Stimulated activated CD8-positive, alpha-beta memory T cell treated with anti-CD3 and anti-CD28 coated beads, Interleukin-15, amount 100 ng/mL, for 1 hour (primary cell): ENCODE measurements around the gene FBXL7.

Experiments
- DNase-seq: peaks from one replicate; pipeline ENCODE4 v3.0.0-alpha.2; 2020; ENCODE audit warnings: low read depth

The FBXL7 gene

GRCh38 chr5:15615859-15616258 is 115.9 kb downstream of the FBXL7 start:
- no peak for DNase-seq

GRCh38 chr5:15618938-15619337 is 119.0 kb downstream of the FBXL7 start:
- DNase-seq = no peak

GRCh38 chr5:15620501-15620900 is 120.5 kb downstream of the FBXL7 start:
- no peak for DNase-seq

DNA sequence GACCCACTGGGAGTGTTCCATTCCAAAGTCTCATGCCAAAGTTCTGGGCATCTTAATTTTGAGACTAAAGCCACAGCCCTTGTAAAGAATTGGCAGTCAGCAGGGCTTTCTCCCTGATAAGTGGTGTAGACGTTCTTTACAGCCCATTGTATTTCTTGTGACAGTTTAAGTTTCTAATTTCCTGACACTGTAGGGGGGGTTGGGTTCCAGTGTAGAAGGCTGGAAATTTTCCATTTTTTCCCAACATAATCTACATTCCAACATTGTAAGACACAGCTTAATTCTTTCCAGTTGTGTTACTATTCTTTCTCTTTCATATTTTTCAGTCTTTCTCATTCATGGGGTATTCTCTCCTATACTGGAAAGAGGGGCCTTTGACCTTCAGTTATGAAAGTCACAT is 121.1 kb downstream of the FBXL7 start:
- DNase-seq = no peak

- DNase-seq = no peak
These were observed 123.8 kb downstream of the FBXL7 start for GRCh38 chr5:15623794-15624193.

- DNase-seq = no peak
These were observed 127.1 kb downstream of the FBXL7 start for GRCh38 chr5:15627109-15627508.

- no peak for DNase-seq
These were observed 127.7 kb downstream of the FBXL7 start for GRCh38 chr5:15627647-15628046.

- no peak for DNase-seq
These were observed 130.5 kb downstream of the FBXL7 start for GRCh38 chr5:15630441-15630840.

DNA sequence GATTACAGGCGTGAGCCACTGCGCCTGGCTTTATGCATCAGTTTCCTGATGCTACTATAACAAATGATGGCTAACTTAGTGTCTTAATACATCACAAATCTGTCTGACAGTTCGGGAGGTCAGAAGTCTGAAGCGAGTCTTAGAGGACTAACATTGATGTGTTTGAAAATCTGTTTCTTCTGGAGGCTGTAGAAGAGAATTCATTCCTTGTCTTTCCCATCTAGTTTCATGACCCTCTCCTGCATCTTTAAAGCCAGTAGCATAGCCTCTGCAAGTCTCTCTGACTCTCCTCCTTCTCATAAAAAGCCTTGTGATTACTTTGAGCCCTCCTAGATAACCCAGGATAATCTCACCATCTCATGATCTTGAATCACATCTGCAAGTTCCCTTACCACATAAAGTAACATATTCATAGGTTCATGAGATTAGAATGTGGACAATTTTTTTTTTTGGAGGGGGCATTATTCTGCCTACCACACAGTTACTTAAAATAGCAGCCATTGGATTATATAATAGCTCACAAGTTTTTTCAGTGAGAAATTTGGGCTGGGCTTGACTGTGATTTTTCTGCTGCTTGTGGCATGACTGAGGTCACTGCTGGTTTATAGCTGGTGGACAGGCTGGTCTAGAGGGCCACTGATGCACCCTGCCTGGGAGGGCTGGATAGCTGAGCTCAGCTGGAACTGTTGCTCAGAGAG is 134.8 kb downstream of the FBXL7 start:
- no peak for DNase-seq

DNA sequence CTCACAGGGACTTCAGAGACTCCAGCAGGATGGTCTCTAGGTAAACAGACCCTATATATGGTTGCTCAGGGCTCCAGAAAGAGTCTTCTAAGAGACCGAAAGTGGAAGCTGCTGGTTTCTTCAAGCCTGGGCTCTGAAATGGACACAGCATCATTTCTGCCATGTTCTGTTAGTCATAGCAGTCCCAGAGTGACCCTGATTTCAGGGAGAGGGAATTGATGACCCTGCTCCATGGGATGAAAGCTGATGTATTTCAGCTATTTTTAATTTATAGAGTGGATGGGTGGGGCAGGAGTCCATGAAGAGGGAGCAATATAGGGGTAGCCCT is 135.3 kb downstream of the FBXL7 start:
- no peak for DNase-seq

DNA sequence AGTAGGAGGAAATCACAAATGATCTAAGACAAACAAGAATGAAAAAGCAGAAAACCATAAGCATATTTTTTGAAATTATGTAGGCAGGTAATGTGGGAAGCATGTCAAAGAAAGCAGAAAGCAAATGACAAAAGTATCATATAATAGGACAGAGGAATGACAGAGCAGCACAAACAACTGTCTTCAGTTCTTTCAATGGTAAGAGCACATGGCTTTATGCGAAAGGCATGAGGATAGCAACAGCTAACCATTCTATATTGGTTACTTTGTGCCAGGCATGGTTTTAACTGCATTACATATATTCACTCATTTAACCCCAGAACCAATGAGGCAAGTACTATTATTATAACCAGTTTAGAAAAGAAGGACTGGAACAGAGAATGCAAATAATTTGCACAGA is 137.4 kb downstream of the FBXL7 start:
- no peak for DNase-seq

GRCh38 chr5:15637886-15638285 is 137.9 kb downstream of the FBXL7 start:
- DNase-seq = no peak

DNA sequence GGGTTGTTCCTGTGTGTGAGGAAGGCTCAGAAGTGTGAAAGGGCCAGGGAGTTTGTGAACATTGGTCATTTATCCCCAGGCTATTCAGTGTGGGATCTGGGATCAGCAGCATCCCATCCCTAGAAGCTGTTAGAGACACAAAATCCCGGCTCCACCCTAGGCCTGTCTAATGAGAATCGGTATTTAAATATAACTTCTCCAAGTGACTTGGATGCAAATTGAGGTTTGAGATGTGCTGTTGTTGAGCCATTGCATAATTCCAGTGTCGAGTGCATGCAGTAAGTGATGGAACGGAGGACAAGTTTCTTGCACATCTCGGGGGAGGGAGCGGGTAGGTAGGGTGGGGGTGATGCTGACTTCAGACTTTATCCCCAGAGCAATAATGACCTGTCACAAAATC is 138.3 kb downstream of the FBXL7 start:
- no peak for DNase-seq

GRCh38 chr5:15639288-15639687 is 139.3 kb downstream of the FBXL7 start:
- no peak for DNase-seq

DNA sequence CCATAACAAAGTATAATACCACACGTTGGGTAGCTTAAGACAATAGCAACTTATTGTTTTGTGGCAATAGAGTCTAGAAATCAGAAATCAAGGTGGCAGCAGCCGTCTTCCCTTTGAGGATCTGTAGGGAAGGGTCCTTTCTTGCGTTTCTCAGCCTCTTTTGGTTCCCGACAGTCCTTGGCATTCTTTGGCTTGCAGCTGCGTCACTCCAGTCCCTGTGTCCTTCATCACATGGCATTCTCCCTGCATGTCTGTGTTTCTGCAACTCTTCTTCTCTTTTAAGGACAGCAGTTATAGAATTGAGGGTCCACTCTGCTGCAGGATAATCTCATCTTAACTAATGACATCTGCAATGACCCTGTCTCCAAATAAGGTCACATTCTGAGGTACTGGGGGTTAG is 140.1 kb downstream of the FBXL7 start:
- DNase-seq = no peak

DNA sequence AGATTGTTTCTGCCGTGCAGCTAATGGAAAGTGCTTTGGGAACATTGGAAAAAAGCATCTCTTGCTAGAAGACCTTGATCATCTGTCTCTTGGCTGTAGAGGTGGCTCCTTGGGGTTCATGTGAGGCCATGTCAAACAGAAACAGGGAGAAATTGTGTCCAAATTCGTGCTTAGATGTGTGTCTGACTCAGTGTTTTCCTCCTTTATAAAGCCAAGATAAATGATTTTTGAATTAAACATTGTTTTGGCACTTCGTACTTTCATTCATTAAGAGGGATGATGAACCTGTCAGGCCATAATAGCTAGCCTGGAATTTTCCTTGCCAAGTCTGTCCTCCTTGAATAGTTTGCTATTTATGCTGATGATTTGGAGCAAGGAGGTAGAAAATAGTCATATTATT is 143.8 kb downstream of the FBXL7 start:
- DNase-seq = no peak

GRCh38 chr5:15645381-15646160 is 145.6 kb downstream of the FBXL7 start:
- DNase-seq = no peak

DNA sequence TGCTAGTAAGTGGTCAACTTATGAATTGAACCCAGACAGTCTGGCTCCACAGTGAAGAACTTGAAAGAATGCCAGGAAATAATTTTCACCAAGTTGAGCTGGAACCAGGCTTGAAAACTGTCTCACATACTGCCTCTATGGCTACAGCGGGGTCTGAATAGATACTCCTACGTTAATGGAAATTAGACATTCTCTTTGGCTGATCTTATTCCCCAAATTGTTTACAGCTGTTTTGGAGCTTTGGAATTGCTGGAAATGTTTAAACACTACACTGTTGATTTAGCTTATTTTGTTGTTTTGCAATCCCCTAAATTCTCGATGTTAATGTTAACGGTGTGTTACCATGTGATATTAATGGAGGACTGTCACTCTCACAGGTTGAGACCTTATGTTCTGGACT is 146.4 kb downstream of the FBXL7 start:
- no peak for DNase-seq

DNA sequence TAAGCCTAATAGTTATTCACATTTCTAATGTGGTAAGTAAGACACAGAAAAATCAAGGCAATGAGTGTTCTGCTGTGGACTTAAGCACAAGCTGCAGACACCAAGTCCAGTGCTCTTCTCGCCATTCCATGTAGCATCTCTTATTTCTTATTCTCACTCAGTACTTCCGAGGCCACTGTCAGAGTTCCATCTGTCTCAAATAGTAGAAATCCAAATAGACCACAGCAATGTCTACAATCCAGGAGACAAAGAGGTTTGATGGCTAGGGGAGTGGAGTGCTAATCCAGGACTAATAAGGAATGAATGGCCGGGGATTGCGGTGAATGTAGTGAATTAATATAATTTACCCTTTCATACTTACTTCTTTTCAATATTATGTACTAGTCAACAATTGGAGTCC is 147.3 kb downstream of the FBXL7 start:
- DNase-seq = no peak

GRCh38 chr5:15650266-15650665 is 150.3 kb downstream of the FBXL7 start:
- no peak for DNase-seq

- DNase-seq = no peak
These were observed 154.8 kb downstream of the FBXL7 start for GRCh38 chr5:15654779-15655178.

DNA sequence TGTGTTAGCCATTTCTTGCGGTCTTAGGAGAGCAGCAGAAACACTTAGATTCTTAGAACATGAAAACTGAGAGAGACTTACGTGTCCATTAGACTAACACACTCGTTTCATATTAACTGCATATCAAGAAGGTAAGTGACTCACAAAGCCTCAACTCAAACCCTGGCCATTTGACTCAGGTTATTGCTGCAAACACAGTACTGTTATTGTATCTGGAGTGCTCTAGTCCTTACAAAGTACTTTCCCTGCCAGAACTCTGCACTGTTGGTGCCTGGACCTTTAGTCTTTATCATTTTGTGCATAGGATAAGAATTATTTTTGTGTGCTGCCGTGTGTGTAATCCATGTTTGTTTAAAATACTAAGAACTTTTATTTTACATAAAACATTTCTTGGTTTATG is 155.7 kb downstream of the FBXL7 start:
- DNase-seq = no peak

DNA sequence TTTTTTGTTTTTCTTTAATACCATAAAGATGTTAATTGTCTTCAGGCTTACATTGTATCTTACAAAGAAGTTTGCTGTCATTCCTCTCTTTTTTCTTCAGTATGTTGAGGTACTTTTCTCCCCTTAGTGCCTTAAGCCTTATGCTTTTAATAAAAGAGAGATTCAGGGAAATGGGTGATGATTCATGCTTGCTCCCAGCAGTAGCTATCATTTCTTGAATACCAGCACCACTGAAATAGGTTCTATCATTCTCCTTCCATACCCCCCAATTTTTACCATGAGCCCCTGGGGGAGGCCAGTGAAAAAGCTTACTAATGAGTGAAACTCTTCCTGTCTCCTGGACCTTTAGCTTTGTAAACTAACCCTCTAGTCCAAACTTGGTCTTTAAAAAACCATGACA is 165.0 kb downstream of the FBXL7 start:
- no peak for DNase-seq

GRCh38 chr5:15669826-15670225 is 169.8 kb downstream of the FBXL7 start:
- no peak for DNase-seq
